Measurements from ENCODE around the gene OPN1LW. TPM values are rescaled to one million over a fixed set of nuclear protein-coding genes. Genes with fewer than 3 reads are reported as not detected.

Gene OPN1LW
- total and polyA plus RNA-seq, 2 donors (not counting 1 experiment from before 2014, with no cell fraction given), result not detected

DNA sequence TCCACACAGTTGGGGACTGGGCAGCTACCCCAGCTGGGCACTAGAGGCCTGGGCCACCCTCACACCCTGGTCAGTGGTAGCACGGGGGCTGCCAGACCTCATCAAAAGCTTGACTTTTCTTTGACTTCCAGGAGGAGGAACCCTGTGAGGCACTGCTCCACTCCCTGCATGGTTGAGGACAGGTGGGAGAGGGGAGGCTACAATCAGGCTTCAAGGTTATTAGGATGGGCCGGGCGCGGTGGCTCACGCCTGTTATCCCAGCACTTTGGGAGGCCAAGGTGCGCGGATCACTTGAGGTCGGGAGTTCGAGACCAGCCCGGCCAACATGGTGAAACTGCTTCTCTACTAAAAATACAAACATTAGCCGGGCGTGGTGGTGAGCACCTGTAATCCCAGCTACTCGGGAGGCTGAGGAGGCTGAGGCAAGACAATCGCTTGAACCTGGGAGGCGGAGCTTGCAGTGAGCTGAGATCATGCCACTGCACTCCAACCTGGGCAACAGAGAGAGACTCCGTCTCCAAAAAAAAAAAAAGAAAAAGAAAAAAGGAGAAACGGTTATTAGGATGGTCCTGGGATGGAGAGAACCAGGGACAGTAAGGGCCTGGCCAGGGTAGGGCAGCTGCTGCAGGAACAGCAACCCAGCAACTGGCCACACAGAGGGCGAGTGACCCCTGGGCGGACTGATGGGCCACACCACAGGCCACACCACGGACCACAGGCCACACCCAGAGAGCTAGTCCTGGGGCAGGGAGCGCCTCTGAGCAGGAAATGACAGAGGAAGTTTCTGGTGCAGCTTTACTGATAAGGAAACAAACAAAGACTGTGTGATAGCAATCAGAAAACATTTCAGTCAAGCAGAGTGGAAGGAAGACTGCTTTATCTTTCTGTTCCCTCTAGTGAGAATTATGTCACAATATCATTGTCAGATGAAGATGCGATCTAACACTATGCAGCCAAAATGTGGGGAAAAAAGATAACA, 20.5 kb upstream of the OPN1LW start:
- Histone ChIP-seq H4K20me1 (ENCODE audit: control insufficient read depth, extremely low read depth, insufficient read depth, low read length) (no peaks in the 10 kb centered on the region), H2AFZ (ENCODE audit: low read length) (no peak overlapping the region), H3K79me2 (ENCODE audit: control insufficient read depth, insufficient read depth, low read length) (no peaks in the 10 kb centered on the region), H3K27ac (ENCODE audit: insufficient read depth, low read length) (no peak overlapping the region), H3K9ac (ENCODE audit: insufficient read depth, low read length) (no peak overlapping the region), H3K27me3 (ENCODE audit: control insufficient read depth, insufficient read depth, low read length) (no peaks in the 10 kb centered on the region), H3K4me2 (ENCODE audit: extremely low read depth, insufficient read depth, low read length) (no peak overlapping the region), H3K36me3 (ENCODE audit: control insufficient read depth, insufficient read depth, low read length) (no peaks in the 10 kb centered on the region), H3K9me3 (ENCODE audit: control insufficient read depth, insufficient read depth, low read depth, low read length) (no peaks in the 10 kb centered on the region), H3K4me1 (ENCODE audit: control insufficient read depth, extremely low read depth, insufficient read depth, low read length) (no peaks in the 10 kb centered on the region), H3K4me3 (replicated peaks in 1 of 4; ENCODE audit: control extremely low read depth in 1 of 4, insufficient read depth in 1 of 4, low read depth in 3 of 4, low read length in 4 of 4) (no peak overlapping the region)
- TF ChIP-seq EZH2 (IDR thresholded peaks at IDR 0.05; ENCODE audit: low read length, missing control alignments), result no peak
- no peak for TF ChIP-seq CTCF (conservative IDR thresholded peaks at IDR 0.05 in 1 of 2, IDR thresholded peaks at IDR 0.05 in 1 of 2; ENCODE audit: low read depth in 1 of 2, low read length in 2 of 2)
- no peak for DNase-seq (ENCODE audit: low read depth in 2 of 2)

DNA sequence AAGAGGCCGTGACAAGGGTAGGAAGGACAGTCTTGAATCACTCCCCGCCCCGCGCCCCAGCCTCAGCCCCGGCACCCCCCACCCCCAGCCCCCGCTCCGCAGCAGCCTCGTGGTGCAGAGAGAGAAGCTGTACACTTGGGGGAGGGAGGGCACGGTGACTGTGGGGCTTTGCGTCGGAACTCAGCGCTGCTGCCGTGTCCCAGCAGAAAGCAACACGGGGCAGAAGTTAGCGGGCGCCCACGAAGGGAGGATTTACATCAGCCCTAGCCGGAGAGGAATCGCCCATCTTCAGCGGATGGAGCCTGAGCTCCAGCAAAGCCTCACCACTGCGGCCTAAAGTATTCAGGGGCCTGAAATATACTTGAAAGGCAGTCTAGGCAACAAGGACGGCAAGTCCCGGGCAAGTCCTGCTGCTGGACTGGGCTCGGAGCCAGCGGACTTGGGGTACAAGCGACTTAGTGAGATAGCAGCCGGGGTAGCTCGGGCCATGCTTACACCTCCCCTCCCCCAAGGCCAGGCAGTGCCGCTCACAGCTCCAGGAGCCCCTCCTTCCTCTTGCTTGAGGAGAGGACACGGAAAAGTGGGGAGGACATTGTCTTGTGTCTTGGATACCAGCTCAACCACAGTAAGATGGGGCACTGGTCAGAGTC, 18.5 kb upstream of the OPN1LW start:
- no peak overlapping the region for H3K27ac ChIP-seq (ENCODE audit: insufficient read depth, low read length)
- TF ChIP-seq CTCF (conservative IDR thresholded peaks at IDR 0.05 in 1 of 2, IDR thresholded peaks at IDR 0.05 in 1 of 2; ENCODE audit: low read depth in 1 of 2, low read length in 2 of 2) (no peak), EZH2 (IDR thresholded peaks at IDR 0.05; ENCODE audit: low read length, missing control alignments) (no peak)
- no peak overlapping the region for H2AFZ ChIP-seq (ENCODE audit: low read length)
- H3K4me2 ChIP-seq (ENCODE audit: extremely low read depth, insufficient read depth, low read length), result no peak overlapping the region
- DNase-seq (ENCODE audit: low read depth in 2 of 2), result peak in 1 of 2 donors; percentile 2
- H3K36me3 ChIP-seq (ENCODE audit: control insufficient read depth, insufficient read depth, low read length), result no peaks in the 10 kb centered on the region
- H4K20me1 ChIP-seq (ENCODE audit: control insufficient read depth, extremely low read depth, insufficient read depth, low read length), result no peaks in the 10 kb centered on the region
- no peaks in the 10 kb centered on the region for H3K4me1 ChIP-seq (ENCODE audit: control insufficient read depth, extremely low read depth, insufficient read depth, low read length)
- H3K79me2 ChIP-seq (ENCODE audit: control insufficient read depth, insufficient read depth, low read length), result no peaks in the 10 kb centered on the region
- H3K9ac ChIP-seq (ENCODE audit: insufficient read depth, low read length), result no peak overlapping the region
- H3K4me3 ChIP-seq (replicated peaks in 1 of 4; ENCODE audit: control extremely low read depth in 1 of 4, insufficient read depth in 1 of 4, low read depth in 3 of 4, low read length in 4 of 4), result no peak overlapping the region
- no peaks in the 10 kb centered on the region for H3K9me3 ChIP-seq (ENCODE audit: control insufficient read depth, insufficient read depth, low read depth, low read length)
- no peaks in the 10 kb centered on the region for H3K27me3 ChIP-seq (ENCODE audit: control insufficient read depth, insufficient read depth, low read length)

DNA sequence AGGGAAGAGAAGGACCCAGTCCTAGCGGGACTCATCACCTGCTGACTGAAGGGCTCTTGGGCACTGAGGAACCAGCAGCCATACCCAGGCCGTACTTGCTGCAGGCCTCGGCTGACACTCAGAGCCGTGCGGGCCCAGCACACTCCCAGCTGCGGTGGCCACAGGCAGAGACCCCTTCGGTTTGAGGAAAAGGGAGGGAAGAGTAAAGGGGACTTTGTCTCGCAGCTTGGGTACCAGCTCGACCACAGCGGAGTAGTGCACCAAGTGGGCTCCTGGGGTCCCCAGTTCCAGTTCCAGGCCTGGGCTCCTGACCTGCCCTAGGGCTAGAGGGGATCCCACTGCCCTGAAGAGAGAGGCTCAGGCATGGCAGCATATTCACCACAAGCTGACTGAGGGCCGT, 17.9 kb upstream of the OPN1LW start:
- TF ChIP-seq CTCF (conservative IDR thresholded peaks at IDR 0.05 in 1 of 2, IDR thresholded peaks at IDR 0.05 in 1 of 2; ENCODE audit: low read depth in 1 of 2, low read length in 2 of 2) (no peak), EZH2 (IDR thresholded peaks at IDR 0.05; ENCODE audit: low read length, missing control alignments) (no peak)
- H3K9ac ChIP-seq (ENCODE audit: insufficient read depth, low read length), result no peak overlapping the region
- DNase-seq (ENCODE audit: low read depth in 2 of 2), result no peak
- no peak overlapping the region for H3K27ac ChIP-seq (ENCODE audit: insufficient read depth, low read length)
- H3K36me3 ChIP-seq (ENCODE audit: control insufficient read depth, insufficient read depth, low read length), result no peaks in the 10 kb centered on the region
- no peaks in the 10 kb centered on the region for H3K4me1 ChIP-seq (ENCODE audit: control insufficient read depth, extremely low read depth, insufficient read depth, low read length)
- no peaks in the 10 kb centered on the region for H3K9me3 ChIP-seq (ENCODE audit: control insufficient read depth, insufficient read depth, low read depth, low read length)
- H3K79me2 ChIP-seq (ENCODE audit: control insufficient read depth, insufficient read depth, low read length), result no peaks in the 10 kb centered on the region
- no peak overlapping the region for H3K4me3 ChIP-seq (replicated peaks in 1 of 4; ENCODE audit: control extremely low read depth in 1 of 4, insufficient read depth in 1 of 4, low read depth in 3 of 4, low read length in 4 of 4)
- H3K4me2 ChIP-seq (ENCODE audit: extremely low read depth, insufficient read depth, low read length), result no peak overlapping the region
- H4K20me1 ChIP-seq (ENCODE audit: control insufficient read depth, extremely low read depth, insufficient read depth, low read length), result no peaks in the 10 kb centered on the region
- H2AFZ ChIP-seq (ENCODE audit: low read length), result no peak overlapping the region
- H3K27me3 ChIP-seq (ENCODE audit: control insufficient read depth, insufficient read depth, low read length), result no peaks in the 10 kb centered on the region

All from fibroblast of lung (primary cell).